CD14-positive monocyte (primary cell): Measurements from ENCODE around the gene EMILIN1. TPM values are rescaled to one million over a fixed set of nuclear protein-coding genes. Genes with fewer than 3 reads are reported as not detected.

ENCODE experiments used
- DNase-seq, 3 donors: peaks; one replicate each; pipeline ENCODE4 v3.0.0-alpha.2; 2011 to 2022
- H2AFZ ChIP-seq: 2 replicates; pipeline ENCODE4 v1.6.0; 2012; ENCODE audit warnings: mild to moderate bottlenecking, low read depth, low read length, inconsistent platforms; ENCODE audit not compliant: insufficient read depth, poor library complexity, severe bottlenecking
- H3K27ac ChIP-seq, 2 donors: 1 replicate in 1 of 2; 2 replicates in 1 of 2; pipeline ENCODE4 v1.5.1; 2012 to 2013; ENCODE audit warnings: low read length in 2 of 2, control low read depth in 1 of 2, inconsistent platforms in 1 of 2, low read depth in 1 of 2, mild to moderate bottlenecking in 1 of 2
- H3K27me3 ChIP-seq, 2 donors: one replicate each; pipeline versions ENCODE4 v1.6.0 to v1.6.1; 2011 to 2013; ENCODE audit warnings: low read length in 2 of 2; ENCODE audit not compliant: control insufficient read depth in 2 of 2, insufficient read depth in 2 of 2
- H3K36me3 ChIP-seq, 2 donors: replicated peaks in 1 of 2; 1 replicate in 1 of 2; 2 replicates in 1 of 2; pipeline versions ENCODE4 v1.5.1 to v1.6.1; 2012 to 2013; ENCODE audit warnings: low read length in 2 of 2, control low read depth in 1 of 2, inconsistent platforms in 1 of 2, mild to moderate bottlenecking in 1 of 2; ENCODE audit not compliant: insufficient read depth in 2 of 2, control insufficient read depth in 1 of 2
- H3K4me1 ChIP-seq, 2 donors: 1 replicate in 1 of 2; 2 replicates in 1 of 2; pipeline versions ENCODE4 v1.5.1 to v1.6.1; 2012 to 2013; ENCODE audit warnings: low read length in 2 of 2, control low read depth in 1 of 2, inconsistent platforms in 1 of 2, mild to moderate bottlenecking in 1 of 2, moderate library complexity in 1 of 2; ENCODE audit not compliant: insufficient read depth in 2 of 2, control insufficient read depth in 1 of 2
- H3K4me2 ChIP-seq: replicated peaks from 2 replicates; pipeline ENCODE3; 2012; ENCODE audit warnings: low read length, moderate library complexity, mild to moderate bottlenecking; ENCODE audit not compliant: poor library complexity, severe bottlenecking; ENCODE audit errors: extremely low read depth
- H3K4me3 ChIP-seq, 3 experiments: fragments of 200-600 bp in 1 of 3; sonication (generic) in 1 of 3; replicated peaks in 1 of 3; 1 replicate in 2 of 3; 2 replicates in 1 of 3; pipeline ENCODE4 v1.5.1; 2011 to 2013; ENCODE audit warnings: low read length in 3 of 3, mild to moderate bottlenecking in 3 of 3, control low read depth in 2 of 3, low read depth in 2 of 3, inconsistent platforms in 1 of 3, moderate library complexity in 1 of 3
- H3K79me2 ChIP-seq: 2 replicates; pipeline ENCODE4 v1.6.0; 2012; ENCODE audit warnings: mild to moderate bottlenecking, control low read depth, inconsistent platforms, low read length, moderate library complexity; ENCODE audit not compliant: insufficient read depth
- H3K9ac ChIP-seq: 2 replicates; pipeline ENCODE4 v1.6.0; 2017; ENCODE audit warnings: low read length, mild to moderate bottlenecking; ENCODE audit not compliant: insufficient read depth, poor library complexity, severe bottlenecking
- H3K9me3 ChIP-seq, 2 donors: replicated peaks in 1 of 2; 1 replicate in 1 of 2; 2 replicates in 1 of 2; pipeline versions ENCODE4 v1.5.1 to v1.6.1; 2012 to 2013; ENCODE audit warnings: low read length in 2 of 2, control low read depth in 1 of 2; ENCODE audit not compliant: control insufficient read depth in 1 of 2, insufficient read depth in 1 of 2
- H4K20me1 ChIP-seq: 2 replicates; pipeline ENCODE4 v1.6.0; 2012; ENCODE audit warnings: mild to moderate bottlenecking, low read length, control low read depth, moderate library complexity; ENCODE audit not compliant: insufficient read depth
- H3K27ac Mint-ChIP-seq, 7 donors: one replicate each; pipeline ENCODE4 v1.8.0; 2020; ENCODE audit warnings: mild to moderate bottlenecking in 7 of 7, mixed read lengths in 7 of 7, moderate library complexity in 6 of 7, inconsistent platforms in 2 of 7
- H3K27me3 Mint-ChIP-seq, 3 donors: one replicate each; pipeline ENCODE4 v1.8.0; 2021 to 2022; ENCODE audit warnings: low read depth in 3 of 3, mild to moderate bottlenecking in 3 of 3, mixed read lengths in 3 of 3, moderate library complexity in 3 of 3, inconsistent platforms in 1 of 3
- H3K36me3 Mint-ChIP-seq, 2 donors: one replicate each; pipeline ENCODE4 v1.8.0; 2020; ENCODE audit warnings: mixed read lengths in 2 of 2, inconsistent platforms in 1 of 2, mild to moderate bottlenecking in 1 of 2
- H3K4me1 Mint-ChIP-seq: one replicate; pipeline ENCODE4 v1.8.0; 2020; ENCODE audit warnings: mild to moderate bottlenecking, mixed read lengths
- H3K4me3 Mint-ChIP-seq, 2 donors: one replicate each; pipeline ENCODE4 v1.8.0; 2020; ENCODE audit warnings: mild to moderate bottlenecking in 2 of 2, mixed read lengths in 2 of 2, moderate library complexity in 1 of 2
- H3K9me3 Mint-ChIP-seq, 7 donors: one replicate each; pipeline ENCODE4 v1.8.0; 2020 to 2022; ENCODE audit warnings: mixed read lengths in 7 of 7, mild to moderate bottlenecking in 6 of 7, moderate library complexity in 6 of 7, inconsistent platforms in 2 of 7
- CTCF ChIP-seq: fragments of 200-600 bp; IDR thresholded peaks from one replicate; pipeline ENCODE4 v1.8.0; 2022; ENCODE audit warnings: antibody characterized with exemption, mild to moderate bottlenecking
- WGBS: methylation state at CpG from one replicate; pipeline ENCODE4 v1.1.5; 2013; ENCODE audit warnings: missing lambda C conversion rate; ENCODE audit not compliant: insufficient coverage; 5-methylcytosine and 5-hydroxymethylcytosine counted together
- intact Hi-C, 2 donors: fragments of 100-400 bp; cut with micrococcal nuclease; formaldehyde crosslinking; loops; one replicate each; pipeline versions ENCODE4 v1.15.0 to v1.15.1; 2023
- polyA plus RNA-seq, 3 donors: library from polyadenylated mRNA; depleted of rRNA in 1 of 3; unstranded in 2 of 3; stranded (reverse) in 1 of 3; fragments of 300-500 nt in 2 of 3; fragments of >200 nt in 1 of 3; fragmentation: Illumina TruSeq in 2 of 3; gene quantifications; 1 replicate in 2 of 3; 2 replicates in 1 of 3; pipeline ENCODE4 v1.2.3, GENCODE V29; 2012 to 2021

Gene EMILIN1
- polyA plus RNA-seq, 3 donors = 0.43 to 1.0 (median 0.44) TPM

- peak overlapping the region; percentile 70 to 84 for H3K27ac ChIP-seq
- Mint-ChIP-seq H3K4me1 (peaks cover 36% of the 10 kb centered on the region), H3K36me3 (no peaks in the 10 kb centered on the region), H3K27ac (peak overlapping the region in 4 of 7 donors; percentile 48 to 76 (median 68)), H3K27me3 (peaks cover 0 to 7% (median 5%) of the 10 kb centered on the region in 3 donors), H3K4me3 (peak overlapping the region; percentile 85 to 86), H3K9me3 (no peaks in the 10 kb centered on the region)
- peak; percentile 39 to 56 (median 47) for DNase-seq
- H3K9me3 ChIP-seq = no peaks in the 10 kb centered on the region
- intact Hi-C loops = loop anchor here (5.0 kb wide), 2 partner anchors 33 to 127 kb away; partner anchors contain the start of genes AGBL5 (in 2 of the 2), ATRAID (in 1 of the 2) and SLC5A6 (in 1 of the 2)
- peak overlapping the region; percentile 94 for H2AFZ ChIP-seq
- 2% methylated on average over 38 of the region's 38 CpGs for WGBS
- TF ChIP-seq CTCF = no peak
- peaks cover 38 to 45% of the 10 kb centered on the region in 2 donors for H3K4me1 ChIP-seq
- peak overlapping the region; percentile 91 for H3K4me2 ChIP-seq
- peak overlapping the region; percentile 56 to 77 (median 71) for H3K4me3 ChIP-seq
- no peaks in the 10 kb centered on the region for H3K79me2 ChIP-seq
- H4K20me1 ChIP-seq = no peaks in the 10 kb centered on the region
- peak overlapping the region; percentile 74 for H3K9ac ChIP-seq
- no peaks in the 10 kb centered on the region for H3K36me3 ChIP-seq
- H3K27me3 ChIP-seq = no peaks in the 10 kb centered on the region
Observed at GRCh38 chr2:27085673-27086089, 7.3 kb downstream of the EMILIN1 start.

GRCh38 chr2:27086090-27086723 lies 7.8 kb downstream of the EMILIN1 start:
- peak overlapping the region; percentile 31 to 88 (median 85) for H3K27ac Mint-ChIP-seq

More at GRCh38 chr2:27086090-27086723, 7.8 kb downstream of the EMILIN1 start:
- Histone ChIP-seq H3K9ac (peak overlapping the region; percentile 74), H3K4me1 (peaks cover 34 to 41% of the 10 kb centered on the region in 2 donors), H2AFZ (peak overlapping the region; percentile 94), H3K27me3 (no peaks in the 10 kb centered on the region), H3K36me3 (no peaks in the 10 kb centered on the region), H4K20me1 (no peaks in the 10 kb centered on the region), H3K27ac (peak overlapping the region; percentile 70 to 84), H3K4me2 (peak overlapping the region; percentile 91), H3K79me2 (no peaks in the 10 kb centered on the region), H3K4me3 (peak overlapping the region; percentile 56 to 77 (median 71)), H3K9me3 (no peaks in the 10 kb centered on the region)
- no peaks in the 10 kb centered on the region for H3K9me3 Mint-ChIP-seq
- WGBS = under 1% methylated on average over 81 of the region's 81 CpGs
- intact Hi-C loops = loop anchor here (5.0 kb wide), 2 partner anchors 34 to 126 kb away; partner anchors contain the start of genes AGBL5 (in 2 of the 2), ATRAID (in 1 of the 2) and SLC5A6 (in 1 of the 2)
- peak overlapping the region; percentile 85 to 86 for H3K4me3 Mint-ChIP-seq
- H3K36me3 Mint-ChIP-seq = no peaks in the 10 kb centered on the region
- H3K4me1 Mint-ChIP-seq = peaks cover 31% of the 10 kb centered on the region
- TF ChIP-seq CTCF = peak; percentile 92
- peak; percentile 92 to 94 (median 93) for DNase-seq
- peaks cover 0 to 7% (median 5%) of the 10 kb centered on the region in 3 donors for H3K27me3 Mint-ChIP-seq
